Liver (tissue), 9 donors: ENCODE results near the gene DNAJB4. TPM values are rescaled to one million over a fixed set of nuclear protein-coding genes. Genes with fewer than 3 reads are reported as not detected.

ENCODE experiments used
- DNase-seq: peaks from one replicate; pipeline ENCODE4 v3.0.0-alpha.2; 2017; ENCODE audit warnings: low spot score
- H3K27ac ChIP-seq, 2 donors: one replicate each; pipeline ENCODE4 v1.7.0; 2013; ENCODE audit warnings: inconsistent platforms in 2 of 2, low read length in 2 of 2, control low read depth in 1 of 2, low read depth in 1 of 2, mild to moderate bottlenecking in 1 of 2
- H3K27me3 ChIP-seq, 4 donors: one replicate each; pipeline versions ENCODE4 v1.6.1 to v1.7.0; 2013; ENCODE audit warnings: low read length in 3 of 4, inconsistent platforms in 1 of 4, mild to moderate bottlenecking in 1 of 4, moderate library complexity in 1 of 4; ENCODE audit not compliant: control insufficient read depth in 4 of 4, insufficient read depth in 4 of 4
- H3K36me3 ChIP-seq, 4 donors: one replicate each; pipeline versions ENCODE4 v1.6.1 to v1.7.0; 2013; ENCODE audit warnings: low read length in 3 of 4, mild to moderate bottlenecking in 3 of 4, low read depth in 1 of 4, moderate library complexity in 1 of 4; ENCODE audit not compliant: control insufficient read depth in 4 of 4, insufficient read depth in 3 of 4
- H3K4me1 ChIP-seq, 4 donors: one replicate each; pipeline versions ENCODE4 v1.6.1 to v1.7.0; 2013; ENCODE audit warnings: low read length in 3 of 4, mild to moderate bottlenecking in 3 of 4, moderate library complexity in 1 of 4; ENCODE audit not compliant: control insufficient read depth in 4 of 4, insufficient read depth in 4 of 4
- H3K4me3 ChIP-seq, 3 donors: one replicate each; pipeline versions ENCODE4 v1.6.1 to v1.7.0; 2013; ENCODE audit warnings: low read length in 3 of 3, control low read depth in 1 of 3, low read depth in 1 of 3, mild to moderate bottlenecking in 1 of 3
- H3K9ac ChIP-seq, 2 donors: one replicate each; pipeline ENCODE4 v1.7.0; 2013; ENCODE audit warnings: low read length in 2 of 2, mild to moderate bottlenecking in 2 of 2, moderate library complexity in 2 of 2, control low read depth in 1 of 2, low read depth in 1 of 2
- H3K9me3 ChIP-seq, 4 donors: one replicate each; pipeline versions ENCODE4 v1.6.1 to v1.7.0; 2013; ENCODE audit warnings: low read length in 3 of 4; ENCODE audit not compliant: control insufficient read depth in 4 of 4
- ATF3 ChIP-seq: IDR thresholded peaks from 2 replicates; pipeline ENCODE4 v1.6.1; 2016; ENCODE audit warnings: antibody characterized with exemption
- CTCF ChIP-seq: fragments of 150-350 bp; IDR thresholded peaks from 2 replicates; pipeline ENCODE4 v1.5.1; 2017; ENCODE audit warnings: improper control_type of control experiment, low read depth, low read length; ENCODE audit not compliant: missing input control
- EGR1 ChIP-seq, 2 donors: IDR thresholded peaks; 2 replicates each; pipeline ENCODE4 v1.6.1; 2016 to 2018; ENCODE audit warnings: antibody characterized with exemption in 2 of 2, low read depth in 2 of 2
- FOXA1 ChIP-seq: IDR thresholded peaks from 2 replicates; pipeline ENCODE4 v1.6.1; 2016; ENCODE audit warnings: antibody characterized with exemption
- FOXA2 ChIP-seq: IDR thresholded peaks from 2 replicates; pipeline ENCODE4 v1.6.1; 2016; ENCODE audit warnings: antibody characterized with exemption
- GABPA ChIP-seq, 2 donors: IDR thresholded peaks in 1 of 2; conservative IDR thresholded peaks in 1 of 2; 2 replicates each; pipeline ENCODE4 v1.6.1; 2016; ENCODE audit warnings: antibody characterized with exemption in 2 of 2, mild to moderate bottlenecking in 1 of 2, moderate library complexity in 1 of 2
- HNF4G ChIP-seq: IDR thresholded peaks from 2 replicates; pipeline ENCODE4 v1.6.1; 2016; ENCODE audit warnings: antibody characterized with exemption
- JUND ChIP-seq, 2 donors: IDR thresholded peaks; 2 replicates each; pipeline ENCODE4 v1.6.1; 2016; ENCODE audit warnings: antibody characterized with exemption in 2 of 2
- MAX ChIP-seq: IDR thresholded peaks from 2 replicates; pipeline ENCODE4 v1.6.1; 2016; ENCODE audit warnings: antibody characterized with exemption
- NR2F2 ChIP-seq: IDR thresholded peaks from 2 replicates; pipeline ENCODE4 v1.6.1; 2016; ENCODE audit warnings: antibody characterized with exemption
- RAD21 ChIP-seq, 2 donors: IDR thresholded peaks; 2 replicates each; pipeline ENCODE4 v1.6.1; 2016; ENCODE audit warnings: antibody characterized with exemption in 2 of 2, mild to moderate bottlenecking in 2 of 2
- RXRA ChIP-seq, 2 donors: IDR thresholded peaks; 2 replicates each; pipeline ENCODE4 v1.6.1; 2017 to 2018; ENCODE audit warnings: antibody characterized with exemption in 2 of 2, mild to moderate bottlenecking in 1 of 2
- SP1 ChIP-seq: IDR thresholded peaks from 2 replicates; pipeline ENCODE4 v1.6.1; 2018; ENCODE audit warnings: antibody characterized with exemption, mild to moderate bottlenecking
- TAF1 ChIP-seq: conservative IDR thresholded peaks from 2 replicates; pipeline ENCODE4 v1.6.1; 2016; ENCODE audit warnings: antibody characterized with exemption, mild to moderate bottlenecking
- YY1 ChIP-seq: IDR thresholded peaks from 2 replicates; pipeline ENCODE4 v1.6.1; 2016; ENCODE audit warnings: antibody characterized with exemption, mild to moderate bottlenecking
- ZBTB33 ChIP-seq: IDR thresholded peaks from 2 replicates; pipeline ENCODE4 v1.6.1; 2016; ENCODE audit warnings: antibody characterized with exemption
- WGBS: extraction: QIAGEN DNeasy Blood & Tissue Kit; methylation state at CpG from one replicate; pipeline ENCODE4 v1.1.7; 2013; 5-methylcytosine and 5-hydroxymethylcytosine counted together
- polyA plus RNA-seq, 2 donors: library from polyadenylated mRNA; stranded (reverse) in 1 of 2; unstranded in 1 of 2; fragments of 200-250 nt in 1 of 2; fragments of >200 nt in 1 of 2; fragmentation: Nextera tagmentation in 1 of 2; extraction: Ambion mirVana in 1 of 2; gene quantifications; one replicate each; pipeline versions ENCODE4 v1.2.1 to v1.2.3, GENCODE V29; 2013 to 2015
- total RNA-seq, 2 donors: library from RNA; depleted of rRNA; stranded (reverse); fragments of >200 nt; gene quantifications; one replicate each; pipeline ENCODE4 v1.2.3, GENCODE V29; 2014
- donor health status: healthy.
- donor health status: healthy.
- donor health status: healthy.
- donor health status: healthy.
- donor health status: healthy.

The DNAJB4 gene
- total and polyA plus RNA-seq, 4 donors, result 5.7 to 21.6 (median 10.0) TPM

- Histone ChIP-seq H3K27ac (no peak overlapping the region), H3K36me3 (peaks cover 0 to 3% (median 1%) of the 10 kb centered on the region in 4 donors), H3K27me3 (no peaks in the 10 kb centered on the region), H3K9ac (no peak overlapping the region), H3K9me3 (no peaks in the 10 kb centered on the region), H3K4me1 (peaks cover 9 to 34% (median 17%) of the 10 kb centered on the region in 4 donors), H3K4me3 (no peak overlapping the region)
- WGBS, result 59% methylated on average over 4 of the region's 4 CpGs
- DNase-seq, result no peak
- no peak for TF ChIP-seq JUND (IDR thresholded peaks at IDR 0.05)
- TF ChIP-seq YY1, result no peak
- TF ChIP-seq FOXA2, result no peak
These were observed 29.4 kb upstream of the DNAJB4 start for GRCh38 chr1:77975386-77975785.

- Histone ChIP-seq H3K9me3 (no peaks in the 10 kb centered on the region), H3K27ac (no peak overlapping the region), H3K4me3 (no peak overlapping the region), H3K4me1 (peaks cover 8 to 37% (median 16%) of the 10 kb centered on the region in 4 donors), H3K27me3 (no peaks in the 10 kb centered on the region), H3K36me3 (peaks cover 0 to 3% (median 0%) of the 10 kb centered on the region in 4 donors), H3K9ac (no peak overlapping the region)
- WGBS, result 58% methylated on average over 2 of the region's 2 CpGs
- DNase-seq, result no peak
- no peak for TF ChIP-seq GABPA (IDR thresholded peaks at IDR 0.05 in 1 of 2, conservative IDR thresholded peaks at IDR 0.05 in 1 of 2)
- TF ChIP-seq RXRA (IDR thresholded peaks at IDR 0.05), result no peak
- no peak for TF ChIP-seq FOXA2
These were observed 28.8 kb upstream of the DNAJB4 start for GRCh38 chr1:77975907-77976306.

GRCh38 chr1:77976433-77977076, 28.2 kb upstream of the DNAJB4 start:
- H3K9ac ChIP-seq, result no peak overlapping the region
- whole genome bisulfite sequencing, result 85% methylated on average over 13 of the region's 13 CpGs
- no peaks in the 10 kb centered on the region for H3K9me3 ChIP-seq
- no peak for DNase-seq
- H3K36me3 ChIP-seq, result peaks cover 0 to 3% (median 0%) of the 10 kb centered on the region in 4 donors
- no peaks in the 10 kb centered on the region for H3K27me3 ChIP-seq
- no peak overlapping the region for H3K27ac ChIP-seq
- TF ChIP-seq CTCF (no peak), RXRA (IDR thresholded peaks at IDR 0.05) (no peak), JUND (IDR thresholded peaks at IDR 0.05) (no peak), GABPA (IDR thresholded peaks at IDR 0.05 in 1 of 2, conservative IDR thresholded peaks at IDR 0.05 in 1 of 2) (no peak), ZBTB33 (no peak), YY1 (no peak)
- H3K4me3 ChIP-seq, result peak overlapping the region in 1 of 3 donors; percentile 70
- H3K4me1 ChIP-seq, result peaks cover 8 to 37% (median 16%) of the 10 kb centered on the region in 4 donors

- peak overlapping the region; percentile 100 for H3K9ac ChIP-seq
- peaks cover 0 to 3% (median 0%) of the 10 kb centered on the region in 4 donors for H3K36me3 ChIP-seq
- DNase-seq, result no peak
- peak overlapping the region; percentile 70 to 99 (median 97) for H3K4me3 ChIP-seq
- peaks cover 7 to 37% (median 16%) of the 10 kb centered on the region in 4 donors for H3K4me1 ChIP-seq
- WGBS, result under 1% methylated on average over 5 of the region's 5 CpGs
- H3K27me3 ChIP-seq, result no peaks in the 10 kb centered on the region
- no peaks in the 10 kb centered on the region for H3K9me3 ChIP-seq
- peak overlapping the region; percentile 98 to 99 for H3K27ac ChIP-seq
- TF ChIP-seq FOXA1, result no peak
- no peak for TF ChIP-seq ATF3
- peak in 1 of 2 donors; percentile 44 for TF ChIP-seq RAD21 (IDR thresholded peaks at IDR 0.05)
- TF ChIP-seq MAX, result no peak
- peak; percentile 77 for TF ChIP-seq TAF1
- no peak for TF ChIP-seq FOXA2
- TF ChIP-seq CTCF, result no peak
- TF ChIP-seq NR2F2, result no peak
- no peak for TF ChIP-seq EGR1 (IDR thresholded peaks at IDR 0.05; ENCODE audit: low read depth in 2 of 2)
- no peak for TF ChIP-seq HNF4G
- peak; percentile 36 for TF ChIP-seq SP1
These were observed 26.8 kb upstream of the DNAJB4 start for GRCh38 chr1:77977989-77978292.
